GM23338 (cell line): ENCODE measurements around the gene GMPPA. TPM values are rescaled to one million over a fixed set of nuclear protein-coding genes. Genes with fewer than 3 reads are reported as not detected.

Experiments used
- ATAC-seq: fragments of 200-7000 bp; cut with Tn5 transposase; 3 replicates; pipeline ENCODE4 v1.9.1; 2020
- DNase-seq: peaks from one replicate; pipeline ENCODE4 v3.0.0-alpha.2; 2015; ENCODE audit warnings: low spot score
- H2AFZ ChIP-seq: fragments of 200-600 bp; sonication (generic); 2 replicates; pipeline ENCODE4 v1.8.0; 2016; ENCODE audit warnings: antibody characterized with exemption, mild to moderate bottlenecking, moderate library complexity
- H3F3A ChIP-seq: fragments of 200-600 bp; sonication (generic); replicated peaks from 2 replicates; pipeline ENCODE4 v1.8.0; 2017; ENCODE audit warnings: antibody characterized with exemption, mixed run types, low read depth
- H3K27ac ChIP-seq: fragments of 200-600 bp; sonication (generic); 2 replicates; pipeline ENCODE4 v1.6.1; 2016; ENCODE audit warnings: low read depth
- H3K27me3 ChIP-seq: fragments of 200-600 bp; sonication (generic); 2 replicates; pipeline ENCODE4 v1.8.0; 2016; ENCODE audit warnings: mild to moderate bottlenecking, mixed run types, moderate library complexity; ENCODE audit not compliant: insufficient read depth
- H3K36me3 ChIP-seq: fragments of 200-600 bp; sonication (generic); 2 replicates; pipeline ENCODE4 v1.8.0; 2016; ENCODE audit warnings: mild to moderate bottlenecking; ENCODE audit not compliant: insufficient read depth
- H3K4me1 ChIP-seq: fragments of 200-600 bp; sonication (generic); 2 replicates; pipeline ENCODE4 v1.8.0; 2016; ENCODE audit warnings: mild to moderate bottlenecking, moderate library complexity; ENCODE audit not compliant: insufficient read depth
- H3K4me2 ChIP-seq: fragments of 200-600 bp; sonication (generic); 2 replicates; pipeline ENCODE4 v1.7.1; 2017; ENCODE audit warnings: mixed run types
- H3K4me3 ChIP-seq: fragments of 200-600 bp; sonication (generic); 2 replicates; pipeline ENCODE4 v1.6.1; 2016; ENCODE audit warnings: mixed run types
- H3K79me2 ChIP-seq: fragments of 200-600 bp; sonication (generic); replicated peaks from 2 replicates; pipeline ENCODE4 v1.8.0; 2017; ENCODE audit warnings: mild to moderate bottlenecking; ENCODE audit not compliant: insufficient read depth
- H3K9me2 ChIP-seq: fragments of 200-600 bp; sonication (generic); 2 replicates; pipeline ENCODE4 v1.8.0; 2017; ENCODE audit not compliant: insufficient read depth
- H4K20me1 ChIP-seq: fragments of 200-600 bp; sonication (generic); replicated peaks from 2 replicates; pipeline ENCODE4 v1.8.0; 2017; ENCODE audit warnings: mild to moderate bottlenecking; ENCODE audit not compliant: insufficient read depth
- H3K27ac Mint-ChIP-seq: 2 replicates; pipeline ENCODE4 v1.8.0; 2020; ENCODE audit warnings: inconsistent platforms, mild to moderate bottlenecking, moderate library complexity, mixed read lengths
- H3K27me3 Mint-ChIP-seq: 3 replicates; pipeline ENCODE4 v1.8.0; 2022; ENCODE audit warnings: low read depth, mild to moderate bottlenecking, moderate library complexity, mixed read lengths, inconsistent platforms; ENCODE audit not compliant: insufficient read depth, poor library complexity
- H3K36me3 Mint-ChIP-seq: 3 replicates; pipeline ENCODE4 v1.8.0; 2021; ENCODE audit warnings: low read depth, mild to moderate bottlenecking, inconsistent platforms, moderate library complexity, mixed read lengths
- H3K4me1 Mint-ChIP-seq: 3 replicates; pipeline ENCODE4 v1.8.0; 2020; ENCODE audit warnings: mild to moderate bottlenecking, inconsistent platforms, mixed read lengths
- H3K4me3 Mint-ChIP-seq: 3 replicates; pipeline ENCODE4 v1.8.0; 2021; ENCODE audit warnings: moderate library complexity, mild to moderate bottlenecking, inconsistent platforms, mixed read lengths
- H3K9me3 Mint-ChIP-seq: 3 replicates; pipeline ENCODE4 v1.8.0; 2020; ENCODE audit warnings: moderate library complexity, mild to moderate bottlenecking, inconsistent platforms, mixed read lengths
- CREB1 ChIP-seq: fragments of 250-450 bp; sonication (Bioruptor Pico); IDR thresholded peaks from 2 replicates; pipeline ENCODE4 v1.5.0; 2020; ENCODE audit warnings: low read depth, mild to moderate bottlenecking, moderate library complexity
- EZH2 ChIP-seq: fragments of 200-600 bp; sonication (generic); IDR thresholded peaks from one replicate; pipeline ENCODE4 v1.8.0; 2017; ENCODE audit warnings: antibody characterized with exemption, mild to moderate bottlenecking, low read depth; ENCODE audit not compliant: unreplicated experiment
- EZH2phosphoT487 ChIP-seq: fragments of 200-600 bp; sonication (generic); IDR thresholded peaks from one replicate; pipeline ENCODE4 v1.8.1; 2018; ENCODE audit warnings: antibody characterized with exemption; ENCODE audit not compliant: unreplicated experiment
- JUNB ChIP-seq: IDR thresholded peaks from one replicate; pipeline ENCODE4 v1.6.1; 2016; ENCODE audit warnings: antibody characterized with exemption; ENCODE audit not compliant: unreplicated experiment
- NANOG ChIP-seq: IDR thresholded peaks from 2 replicates; pipeline ENCODE4 v1.6.1; 2016; ENCODE audit warnings: antibody characterized with exemption, borderline replicate concordance
- POLR2AphosphoS5 ChIP-seq: IDR thresholded peaks from 2 replicates; pipeline ENCODE4 v1.6.1; 2016; ENCODE audit warnings: antibody characterized with exemption, low read depth
- STAT1 ChIP-seq: IDR thresholded peaks from one replicate; pipeline ENCODE4 v1.6.1; 2016; ENCODE audit warnings: antibody characterized with exemption; ENCODE audit not compliant: unreplicated experiment
- ZNF114 ChIP-seq: fragments of 250-450 bp; sonication (Bioruptor Pico); IDR thresholded peaks from 2 replicates; pipeline ENCODE4 v1.5.0; 2020; ENCODE audit warnings: mild to moderate bottlenecking, moderate library complexity
- ZNF331 ChIP-seq: fragments of 250-450 bp; sonication (Bioruptor Pico); IDR thresholded peaks from 2 replicates; pipeline ENCODE4 v1.5.0; 2020; ENCODE audit warnings: low read depth, mild to moderate bottlenecking, moderate library complexity
- polyA plus RNA-seq: library from polyadenylated mRNA; unstranded; fragments of >200 nt; fragmentation: Nextera tagmentation; extraction: Ambion mirVana; gene quantifications from 2 replicates; pipeline ENCODE4 v1.2.1, GENCODE V29; 2016
- total RNA-seq: library from RNA; depleted of rRNA; stranded (reverse); fragments of >200 nt; shearing (Covaris generic); gene quantifications from 2 replicates; pipeline ENCODE4 v1.2.3, GENCODE V29; 2014
- TF ChIP-seq, protein P1 (sequence below): IDR thresholded peaks from 2 replicates; pipeline ENCODE4 v1.6.1; 2016; ENCODE audit warnings: antibody characterized with exemption
- TF ChIP-seq, protein P2 (sequence below): fragments of 250-450 bp; sonication (Bioruptor Pico); IDR thresholded peaks from 2 replicates; pipeline ENCODE4 v1.5.0; 2020; ENCODE audit warnings: mild to moderate bottlenecking, moderate library complexity
- TF ChIP-seq, protein P3 (sequence below), 2 experiments: fragments of 200-600 bp in 1 of 2; sonication (generic) in 1 of 2; conservative IDR thresholded peaks; 2 replicates each; pipeline versions ENCODE4 v1.5.1 to v1.6.1; 2016 to 2017; ENCODE audit warnings: antibody characterized with exemption in 2 of 2, low read depth in 2 of 2, mild to moderate bottlenecking in 2 of 2, moderate library complexity in 1 of 2
- TF ChIP-seq, protein P4 (sequence below): IDR thresholded peaks from one replicate; pipeline ENCODE4 v1.6.1; 2018; ENCODE audit warnings: antibody characterized with exemption; ENCODE audit not compliant: unreplicated experiment

Gene GMPPA
- total and polyA plus RNA-seq, 2 experiments from 2014 or later: 27.0 to 33.8 TPM

DNA sequence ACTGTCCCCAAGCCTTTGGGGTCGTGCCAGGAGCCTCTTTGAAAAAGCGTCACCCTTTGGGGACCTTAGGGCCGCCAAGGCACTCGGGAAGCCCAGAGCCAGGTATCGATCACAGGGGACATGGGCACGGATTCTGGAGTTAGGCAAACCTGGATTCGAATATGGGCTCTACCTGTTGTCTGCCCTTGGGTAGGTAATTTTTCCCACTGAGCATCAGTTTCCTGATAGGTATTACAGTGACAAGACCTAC lies 54.4 kb downstream of the GMPPA start:
- Histone ChIP-seq H3K27me3 (peaks cover 17% of the 10 kb centered on the region), H3K9me2 (no peaks in the 10 kb centered on the region), H3F3A (peaks cover 4% of the 10 kb centered on the region; the same call in 1 of the 2 replicates), H3K79me2 (no peaks in the 10 kb centered on the region), H3K4me2 (peak overlapping the region; percentile 99), H3K27ac (no peak overlapping the region), H3K36me3 (no peaks in the 10 kb centered on the region; the same call in 1 of the 2 replicates), H4K20me1 (no peaks in the 10 kb centered on the region), H3K4me3 (peak overlapping the region; percentile 98), H3K4me1 (peaks cover 10% of the 10 kb centered on the region), H2AFZ (no peak overlapping the region; the same call in 1 of the 2 replicates)
- Mint-ChIP-seq H3K27ac (no peak overlapping the region), H3K4me1 (peaks cover 13% of the 10 kb centered on the region), H3K36me3 (peaks cover 15% of the 10 kb centered on the region; the same call in 2 of the 3 replicates), H3K27me3 (peaks cover 34% of the 10 kb centered on the region), H3K9me3 (no peaks in the 10 kb centered on the region; the same call in 2 of the 3 replicates), H3K4me3 (peak overlapping the region; percentile 63)
- ATAC-seq: no peak
- no peak for DNase-seq
- no peak for TF ChIP-seq STAT1
- TF ChIP-seq CREB1 (CRISPR knock-in tag): no peak
- TF ChIP-seq EZH2: no peak
- TF ChIP-seq, protein P1, sequence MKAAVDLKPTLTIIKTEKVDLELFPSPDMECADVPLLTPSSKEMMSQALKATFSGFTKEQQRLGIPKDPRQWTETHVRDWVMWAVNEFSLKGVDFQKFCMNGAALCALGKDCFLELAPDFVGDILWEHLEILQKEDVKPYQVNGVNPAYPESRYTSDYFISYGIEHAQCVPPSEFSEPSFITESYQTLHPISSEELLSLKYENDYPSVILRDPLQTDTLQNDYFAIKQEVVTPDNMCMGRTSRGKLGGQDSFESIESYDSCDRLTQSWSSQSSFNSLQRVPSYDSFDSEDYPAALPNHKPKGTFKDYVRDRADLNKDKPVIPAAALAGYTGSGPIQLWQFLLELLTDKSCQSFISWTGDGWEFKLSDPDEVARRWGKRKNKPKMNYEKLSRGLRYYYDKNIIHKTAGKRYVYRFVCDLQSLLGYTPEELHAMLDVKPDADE: no peak
- TF ChIP-seq JUNB: no peak
- TF ChIP-seq ZNF114 (CRISPR knock-in tag): no peak
- no peak for TF ChIP-seq EZH2phosphoT487
- TF ChIP-seq POLR2AphosphoS5: no peak
- no peak for TF ChIP-seq NANOG
- TF ChIP-seq, protein P2, sequence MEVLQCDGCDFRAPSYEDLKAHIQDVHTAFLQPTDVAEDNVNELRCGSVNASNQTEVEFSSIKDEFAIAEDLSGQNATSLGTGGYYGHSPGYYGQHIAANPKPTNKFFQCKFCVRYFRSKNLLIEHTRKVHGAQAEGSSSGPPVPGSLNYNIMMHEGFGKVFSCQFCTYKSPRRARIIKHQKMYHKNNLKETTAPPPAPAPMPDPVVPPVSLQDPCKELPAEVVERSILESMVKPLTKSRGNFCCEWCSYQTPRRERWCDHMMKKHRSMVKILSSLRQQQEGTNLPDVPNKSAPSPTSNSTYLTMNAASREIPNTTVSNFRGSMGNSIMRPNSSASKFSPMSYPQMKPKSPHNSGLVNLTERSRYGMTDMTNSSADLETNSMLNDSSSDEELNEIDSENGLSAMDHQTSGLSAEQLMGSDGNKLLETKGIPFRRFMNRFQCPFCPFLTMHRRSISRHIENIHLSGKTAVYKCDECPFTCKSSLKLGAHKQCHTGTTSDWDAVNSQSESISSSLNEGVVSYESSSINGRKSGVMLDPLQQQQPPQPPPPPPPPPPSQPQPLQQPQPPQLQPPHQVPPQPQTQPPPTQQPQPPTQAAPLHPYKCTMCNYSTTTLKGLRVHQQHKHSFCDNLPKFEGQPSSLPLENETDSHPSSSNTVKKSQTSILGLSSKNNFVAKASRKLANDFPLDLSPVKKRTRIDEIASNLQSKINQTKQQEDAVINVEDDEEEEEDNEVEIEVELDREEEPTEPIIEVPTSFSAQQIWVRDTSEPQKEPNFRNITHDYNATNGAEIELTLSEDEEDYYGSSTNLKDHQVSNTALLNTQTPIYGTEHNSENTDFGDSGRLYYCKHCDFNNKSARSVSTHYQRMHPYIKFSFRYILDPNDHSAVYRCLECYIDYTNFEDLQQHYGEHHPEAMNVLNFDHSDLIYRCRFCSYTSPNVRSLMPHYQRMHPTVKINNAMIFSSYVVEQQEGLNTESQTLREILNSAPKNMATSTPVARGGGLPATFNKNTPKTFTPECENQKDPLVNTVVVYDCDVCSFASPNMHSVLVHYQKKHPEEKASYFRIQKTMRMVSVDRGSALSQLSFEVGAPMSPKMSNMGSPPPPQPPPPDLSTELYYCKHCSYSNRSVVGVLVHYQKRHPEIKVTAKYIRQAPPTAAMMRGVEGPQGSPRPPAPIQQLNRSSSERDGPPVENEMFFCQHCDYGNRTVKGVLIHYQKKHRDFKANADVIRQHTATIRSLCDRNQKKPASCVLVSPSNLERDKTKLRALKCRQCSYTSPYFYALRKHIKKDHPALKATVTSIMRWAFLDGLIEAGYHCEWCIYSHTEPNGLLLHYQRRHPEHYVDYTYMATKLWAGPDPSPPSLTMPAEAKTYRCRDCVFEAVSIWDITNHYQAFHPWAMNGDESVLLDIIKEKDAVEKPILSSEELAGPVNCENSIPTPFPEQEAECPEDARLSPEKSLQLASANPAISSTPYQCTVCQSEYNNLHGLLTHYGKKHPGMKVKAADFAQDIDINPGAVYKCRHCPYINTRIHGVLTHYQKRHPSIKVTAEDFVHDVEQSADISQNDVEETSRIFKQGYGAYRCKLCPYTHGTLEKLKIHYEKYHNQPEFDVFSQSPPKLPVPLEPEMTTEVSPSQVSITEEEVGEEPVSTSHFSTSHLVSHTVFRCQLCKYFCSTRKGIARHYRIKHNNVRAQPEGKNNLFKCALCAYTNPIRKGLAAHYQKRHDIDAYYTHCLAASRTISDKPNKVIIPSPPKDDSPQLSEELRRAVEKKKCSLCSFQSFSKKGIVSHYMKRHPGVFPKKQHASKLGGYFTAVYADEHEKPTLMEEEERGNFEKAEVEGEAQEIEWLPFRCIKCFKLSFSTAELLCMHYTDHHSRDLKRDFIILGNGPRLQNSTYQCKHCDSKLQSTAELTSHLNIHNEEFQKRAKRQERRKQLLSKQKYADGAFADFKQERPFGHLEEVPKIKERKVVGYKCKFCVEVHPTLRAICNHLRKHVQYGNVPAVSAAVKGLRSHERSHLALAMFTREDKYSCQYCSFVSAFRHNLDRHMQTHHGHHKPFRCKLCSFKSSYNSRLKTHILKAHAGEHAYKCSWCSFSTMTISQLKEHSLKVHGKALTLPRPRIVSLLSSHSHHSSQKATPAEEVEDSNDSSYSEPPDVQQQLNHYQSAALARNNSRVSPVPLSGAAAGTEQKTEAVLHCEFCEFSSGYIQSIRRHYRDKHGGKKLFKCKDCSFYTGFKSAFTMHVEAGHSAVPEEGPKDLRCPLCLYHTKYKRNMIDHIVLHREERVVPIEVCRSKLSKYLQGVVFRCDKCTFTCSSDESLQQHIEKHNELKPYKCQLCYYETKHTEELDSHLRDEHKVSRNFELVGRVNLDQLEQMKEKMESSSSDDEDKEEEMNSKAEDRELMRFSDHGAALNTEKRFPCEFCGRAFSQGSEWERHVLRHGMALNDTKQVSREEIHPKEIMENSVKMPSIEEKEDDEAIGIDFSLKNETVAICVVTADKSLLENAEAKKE (CRISPR knock-in tag): no peak
- TF ChIP-seq, protein P3, sequence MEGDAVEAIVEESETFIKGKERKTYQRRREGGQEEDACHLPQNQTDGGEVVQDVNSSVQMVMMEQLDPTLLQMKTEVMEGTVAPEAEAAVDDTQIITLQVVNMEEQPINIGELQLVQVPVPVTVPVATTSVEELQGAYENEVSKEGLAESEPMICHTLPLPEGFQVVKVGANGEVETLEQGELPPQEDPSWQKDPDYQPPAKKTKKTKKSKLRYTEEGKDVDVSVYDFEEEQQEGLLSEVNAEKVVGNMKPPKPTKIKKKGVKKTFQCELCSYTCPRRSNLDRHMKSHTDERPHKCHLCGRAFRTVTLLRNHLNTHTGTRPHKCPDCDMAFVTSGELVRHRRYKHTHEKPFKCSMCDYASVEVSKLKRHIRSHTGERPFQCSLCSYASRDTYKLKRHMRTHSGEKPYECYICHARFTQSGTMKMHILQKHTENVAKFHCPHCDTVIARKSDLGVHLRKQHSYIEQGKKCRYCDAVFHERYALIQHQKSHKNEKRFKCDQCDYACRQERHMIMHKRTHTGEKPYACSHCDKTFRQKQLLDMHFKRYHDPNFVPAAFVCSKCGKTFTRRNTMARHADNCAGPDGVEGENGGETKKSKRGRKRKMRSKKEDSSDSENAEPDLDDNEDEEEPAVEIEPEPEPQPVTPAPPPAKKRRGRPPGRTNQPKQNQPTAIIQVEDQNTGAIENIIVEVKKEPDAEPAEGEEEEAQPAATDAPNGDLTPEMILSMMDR (conservative IDR thresholded peaks at IDR 0.05; ENCODE audit: low read depth in 2 of 2): no peak
- TF ChIP-seq, protein P4, sequence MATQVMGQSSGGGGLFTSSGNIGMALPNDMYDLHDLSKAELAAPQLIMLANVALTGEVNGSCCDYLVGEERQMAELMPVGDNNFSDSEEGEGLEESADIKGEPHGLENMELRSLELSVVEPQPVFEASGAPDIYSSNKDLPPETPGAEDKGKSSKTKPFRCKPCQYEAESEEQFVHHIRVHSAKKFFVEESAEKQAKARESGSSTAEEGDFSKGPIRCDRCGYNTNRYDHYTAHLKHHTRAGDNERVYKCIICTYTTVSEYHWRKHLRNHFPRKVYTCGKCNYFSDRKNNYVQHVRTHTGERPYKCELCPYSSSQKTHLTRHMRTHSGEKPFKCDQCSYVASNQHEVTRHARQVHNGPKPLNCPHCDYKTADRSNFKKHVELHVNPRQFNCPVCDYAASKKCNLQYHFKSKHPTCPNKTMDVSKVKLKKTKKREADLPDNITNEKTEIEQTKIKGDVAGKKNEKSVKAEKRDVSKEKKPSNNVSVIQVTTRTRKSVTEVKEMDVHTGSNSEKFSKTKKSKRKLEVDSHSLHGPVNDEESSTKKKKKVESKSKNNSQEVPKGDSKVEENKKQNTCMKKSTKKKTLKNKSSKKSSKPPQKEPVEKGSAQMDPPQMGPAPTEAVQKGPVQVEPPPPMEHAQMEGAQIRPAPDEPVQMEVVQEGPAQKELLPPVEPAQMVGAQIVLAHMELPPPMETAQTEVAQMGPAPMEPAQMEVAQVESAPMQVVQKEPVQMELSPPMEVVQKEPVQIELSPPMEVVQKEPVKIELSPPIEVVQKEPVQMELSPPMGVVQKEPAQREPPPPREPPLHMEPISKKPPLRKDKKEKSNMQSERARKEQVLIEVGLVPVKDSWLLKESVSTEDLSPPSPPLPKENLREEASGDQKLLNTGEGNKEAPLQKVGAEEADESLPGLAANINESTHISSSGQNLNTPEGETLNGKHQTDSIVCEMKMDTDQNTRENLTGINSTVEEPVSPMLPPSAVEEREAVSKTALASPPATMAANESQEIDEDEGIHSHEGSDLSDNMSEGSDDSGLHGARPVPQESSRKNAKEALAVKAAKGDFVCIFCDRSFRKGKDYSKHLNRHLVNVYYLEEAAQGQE: no peak
- TF ChIP-seq ZNF331 (CRISPR knock-in tag): no peak
